Measurements from ENCODE around the gene FOLR1.

Gene FOLR1

DNA sequence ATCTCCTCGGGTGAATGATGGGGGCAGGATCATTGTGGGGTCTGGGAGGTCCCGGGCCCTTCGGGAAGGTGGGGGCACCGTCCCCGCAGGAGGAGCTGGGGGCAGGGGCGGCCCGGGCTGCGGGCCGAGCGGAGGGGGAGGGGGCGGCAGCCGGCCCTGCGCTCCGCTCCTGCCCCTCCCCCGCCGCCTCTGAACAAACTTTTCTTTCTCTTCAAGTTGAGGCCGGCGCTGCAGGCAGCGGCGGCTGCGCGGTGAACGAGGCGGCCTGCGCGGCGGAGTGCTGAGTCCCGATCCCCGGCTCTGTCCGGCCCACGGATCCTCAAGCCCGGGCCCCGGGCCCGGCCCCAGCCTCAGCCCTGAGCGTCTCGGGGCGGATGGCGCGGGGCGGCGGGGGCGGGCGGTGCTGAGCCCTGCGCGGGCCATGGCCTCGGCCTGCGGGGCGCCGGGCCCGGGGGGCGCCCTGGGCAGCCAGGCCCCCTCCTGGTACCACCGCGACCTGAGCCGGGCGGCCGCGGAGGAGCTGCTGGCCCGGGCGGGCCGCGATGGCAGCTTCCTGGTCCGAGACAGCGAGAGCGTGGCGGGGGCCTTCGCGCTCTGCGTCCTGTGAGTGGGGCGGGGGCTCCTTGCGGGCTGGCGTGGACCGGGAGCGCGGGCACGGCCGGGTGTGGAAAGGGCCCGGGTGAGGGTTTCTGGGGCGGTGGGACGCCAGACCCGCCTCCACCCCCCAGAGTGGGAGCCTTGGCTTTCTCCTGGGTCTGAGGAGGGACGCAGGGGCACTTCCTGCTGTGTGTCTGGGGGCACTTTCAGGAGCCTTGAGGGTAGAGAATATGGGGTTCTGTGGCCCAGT, 32.8 kb downstream of the FOLR1 start, which contains the start of gene INPPL1:
Gene INPPL1 (plus strand): TSS at position 204 of the 847 bp plus-strand sequence. CDS start 218 bp downstream, at position 422.
- DNase-seq, result peak; percentile 37

DNA sequence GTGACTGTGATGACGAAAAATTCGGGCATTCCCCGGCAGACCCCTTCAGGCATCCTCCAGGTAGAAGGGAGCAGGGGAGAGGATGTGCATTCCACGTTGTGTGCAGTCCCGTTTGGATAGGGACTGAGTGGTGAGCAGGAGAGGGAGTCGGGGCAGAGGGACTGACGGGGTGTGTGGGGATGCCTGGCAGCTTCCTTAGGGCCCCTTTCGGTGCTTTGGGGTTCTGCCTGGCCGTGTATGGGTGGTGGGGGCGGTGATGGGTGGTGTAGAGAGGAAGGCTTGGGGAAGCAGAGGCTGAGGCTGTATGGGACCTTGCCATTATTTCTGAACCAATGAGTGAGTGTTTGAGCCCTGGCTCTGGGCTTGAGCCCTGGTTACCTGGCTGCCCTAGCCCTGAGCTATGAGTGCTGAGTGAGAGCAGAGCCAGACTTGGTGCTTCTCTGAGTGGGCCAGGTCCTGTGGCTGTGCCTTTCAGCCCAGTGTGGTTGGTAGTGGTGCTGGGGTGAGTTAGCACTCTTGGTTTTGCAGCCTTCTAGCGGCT, 33.5 kb downstream of the FOLR1 start:
- peak; percentile 28 for DNase-seq

- DNase-seq, result no peak
Measured at GRCh38 chr11:72226701-72227100, 34.8 kb downstream of the FOLR1 start.

DNA sequence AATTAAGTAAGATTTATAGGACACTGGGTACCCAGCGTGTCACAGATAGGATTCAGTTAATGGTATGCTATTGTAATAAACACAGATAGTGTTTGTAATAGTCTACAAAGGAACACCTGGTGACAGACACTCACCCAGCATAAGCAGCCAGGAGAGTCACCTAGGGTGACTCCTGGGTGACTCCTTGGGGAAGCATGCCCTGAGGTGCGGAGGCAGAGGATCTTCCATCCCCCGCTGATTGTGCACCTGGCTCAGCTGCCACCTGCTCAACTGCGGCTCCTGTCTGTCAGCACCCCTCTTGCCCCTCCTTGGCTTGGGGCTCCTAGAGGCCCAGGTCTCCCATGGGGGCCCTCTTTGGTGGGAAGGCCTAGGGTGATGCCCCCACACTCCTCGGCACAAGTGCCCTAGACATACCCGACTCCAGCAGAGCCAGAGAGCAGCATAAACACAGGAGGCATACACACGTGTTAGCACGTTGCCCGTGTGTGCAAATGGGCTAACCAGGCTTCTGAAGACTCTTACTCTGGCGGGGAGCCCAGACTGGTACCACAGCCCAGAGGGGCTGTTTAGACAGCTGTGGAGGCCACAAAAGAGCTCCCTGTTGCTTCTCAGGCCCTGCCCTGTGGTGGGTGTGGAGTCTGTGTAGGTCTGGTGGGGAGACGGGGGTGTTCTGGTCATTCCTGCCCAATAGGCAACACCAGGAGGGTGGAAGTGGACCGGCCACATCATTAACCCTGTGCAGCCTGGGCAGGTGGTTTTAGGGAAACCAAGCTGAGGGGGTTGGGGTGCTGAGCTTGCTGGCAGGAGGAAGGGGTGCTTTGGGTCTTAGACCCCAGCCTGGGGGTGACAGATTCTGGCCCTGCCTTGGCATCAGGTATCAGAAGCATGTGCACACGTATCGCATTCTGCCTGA, 35.6 kb downstream of the FOLR1 start:
- no peak for DNase-seq

DNA sequence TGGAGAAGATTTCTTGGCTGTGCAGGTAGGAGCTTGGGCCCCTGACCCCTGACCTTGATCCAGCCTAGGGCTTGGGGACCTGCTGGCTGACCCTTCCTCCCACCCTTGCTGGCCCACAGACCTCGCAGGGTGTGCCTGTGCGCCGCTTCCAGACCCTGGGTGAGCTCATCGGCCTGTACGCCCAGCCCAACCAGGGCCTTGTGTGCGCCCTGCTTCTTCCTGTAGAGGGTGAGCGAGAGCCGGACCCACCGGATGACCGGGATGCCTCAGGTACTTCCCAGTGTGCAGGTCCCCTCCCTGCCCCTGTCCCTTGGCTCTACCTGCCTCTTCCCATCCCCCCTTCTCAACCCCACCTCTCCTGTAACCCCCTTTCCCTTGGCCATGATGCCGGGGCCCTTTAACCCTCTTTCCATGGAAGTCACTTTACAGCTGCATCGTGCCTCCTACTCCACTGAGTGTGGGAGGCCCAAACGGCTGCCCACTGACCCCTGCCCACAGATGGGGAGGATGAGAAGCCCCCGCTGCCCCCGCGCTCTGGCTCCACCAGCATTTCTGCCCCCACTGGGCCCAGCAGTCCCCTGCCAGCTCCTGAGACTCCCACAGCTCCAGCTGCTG, 36.4 kb downstream of the FOLR1 start:
- DNase-seq, result no peak

DNA sequence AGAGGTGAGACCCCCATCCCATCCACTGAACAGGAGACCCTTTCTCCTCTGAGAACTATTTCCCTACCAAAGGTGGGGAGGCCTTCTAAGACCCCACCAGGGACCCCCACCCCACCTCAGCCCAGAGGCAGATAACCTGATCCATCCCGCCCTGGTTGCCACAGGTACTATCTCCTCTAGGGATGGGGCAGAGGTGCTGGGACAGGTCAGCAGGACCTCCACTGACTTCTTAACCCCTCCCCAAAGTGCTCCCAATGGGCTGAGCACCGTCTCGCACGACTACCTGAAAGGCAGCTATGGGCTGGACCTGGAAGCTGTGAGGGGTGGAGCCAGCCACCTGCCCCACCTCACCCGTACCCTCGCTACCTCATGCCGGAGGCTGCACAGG, 36.9 kb downstream of the FOLR1 start:
- DNase-seq, result no peak

DNA sequence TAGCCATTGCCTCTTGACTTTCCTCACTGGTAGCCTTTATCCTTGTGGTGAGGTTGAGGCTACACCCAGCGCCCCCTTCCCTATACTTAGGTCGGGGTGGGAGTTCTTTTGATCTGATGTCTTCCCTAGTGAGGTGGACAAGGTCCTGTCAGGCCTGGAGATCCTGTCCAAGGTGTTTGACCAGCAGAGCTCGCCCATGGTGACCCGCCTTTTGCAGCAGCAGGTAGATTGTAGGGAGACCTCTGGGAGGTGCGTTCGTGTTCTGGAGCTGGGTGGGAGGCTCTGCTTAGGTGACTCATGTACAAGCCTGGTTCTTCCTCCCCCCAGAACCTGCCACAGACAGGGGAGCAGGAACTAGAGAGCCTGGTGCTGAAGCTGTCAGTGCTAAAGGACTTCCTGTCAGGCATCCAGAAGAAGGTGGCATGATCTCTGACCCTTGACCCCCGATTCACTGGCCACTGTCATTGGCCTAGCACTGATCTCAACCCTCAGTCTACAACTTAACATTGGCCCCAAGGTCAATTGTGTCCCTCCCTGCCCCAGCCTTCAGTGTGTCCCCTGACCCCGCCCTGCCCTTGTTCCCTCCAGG, 37.5 kb downstream of the FOLR1 start:
- DNase-seq, result no peak

DNA sequence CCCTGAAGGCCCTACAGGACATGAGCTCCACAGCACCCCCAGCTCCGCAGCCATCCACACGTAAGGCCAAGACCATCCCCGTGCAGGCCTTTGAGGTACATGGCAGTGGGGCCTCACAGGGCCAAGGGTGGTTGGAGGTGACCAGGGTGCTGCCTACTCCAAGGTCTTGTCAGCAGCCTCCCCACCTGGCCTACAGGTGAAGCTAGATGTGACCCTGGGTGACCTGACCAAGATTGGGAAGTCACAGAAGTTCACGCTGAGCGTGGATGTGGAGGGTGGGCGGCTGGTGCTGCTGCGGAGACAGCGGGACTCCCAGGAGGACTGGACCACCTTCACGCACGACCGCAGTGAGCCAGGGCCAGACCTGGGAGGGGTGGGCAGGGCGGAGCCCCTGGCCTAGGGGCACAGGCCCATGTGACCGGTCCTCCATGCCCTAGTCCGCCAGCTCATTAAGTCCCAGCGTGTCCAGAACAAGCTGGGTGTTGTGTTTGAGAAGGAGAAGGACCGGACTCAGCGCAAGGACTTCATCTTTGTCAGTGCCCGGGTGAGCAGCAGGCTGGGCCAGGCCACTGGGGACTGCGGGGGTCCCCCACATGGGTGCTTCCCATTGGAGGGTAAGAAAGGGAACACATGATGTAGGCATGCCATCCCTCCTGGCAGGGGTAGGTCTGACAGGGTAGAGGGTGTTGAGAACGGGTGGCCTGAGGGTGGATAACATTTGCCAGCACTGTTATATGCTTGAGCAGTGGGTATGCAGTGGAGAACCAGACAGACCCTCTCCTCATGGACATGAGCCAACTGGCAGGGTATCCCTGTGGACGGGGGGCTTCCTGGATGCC, 38.2 kb downstream of the FOLR1 start:
- DNase-seq, result no peak

DNA sequence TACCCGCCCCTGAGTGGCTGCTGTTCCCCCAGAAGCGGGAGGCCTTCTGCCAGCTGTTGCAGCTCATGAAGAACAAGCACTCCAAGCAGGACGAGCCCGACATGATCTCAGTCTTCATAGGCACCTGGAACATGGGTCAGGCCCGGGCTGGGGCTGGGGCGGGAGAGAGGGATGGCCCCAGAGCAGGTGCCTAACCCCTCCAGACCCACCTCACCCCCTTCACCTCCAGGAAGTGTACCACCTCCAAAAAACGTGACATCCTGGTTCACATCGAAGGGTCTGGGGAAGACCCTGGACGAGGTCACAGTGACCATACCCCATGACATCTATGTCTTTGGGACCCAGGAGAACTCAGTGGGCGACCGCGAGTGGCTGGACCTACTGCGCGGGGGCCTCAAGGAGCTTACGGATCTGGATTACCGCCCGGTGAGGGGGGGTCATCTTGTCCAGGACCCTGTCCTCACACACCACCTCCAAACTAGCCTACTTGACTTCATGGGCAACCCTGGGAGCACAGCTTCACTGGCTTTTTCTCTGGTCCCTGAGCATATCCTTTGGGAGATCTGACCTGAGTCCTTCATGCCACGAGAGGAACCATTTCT, 38.9 kb downstream of the FOLR1 start:
- no peak for DNase-seq

GRCh38 chr11:72231396-72232259, 39.7 kb downstream of the FOLR1 start:
- no peak for DNase-seq

- DNase-seq, result no peak
Measured at GRCh38 chr11:72232260-72233055, 40.5 kb downstream of the FOLR1 start.

- DNase-seq, result no peak
Measured at GRCh38 chr11:72233056-72233772, 41.3 kb downstream of the FOLR1 start.

GRCh38 chr11:72233773-72234513, 42.0 kb downstream of the FOLR1 start:
- DNase-seq, result no peak

DNA sequence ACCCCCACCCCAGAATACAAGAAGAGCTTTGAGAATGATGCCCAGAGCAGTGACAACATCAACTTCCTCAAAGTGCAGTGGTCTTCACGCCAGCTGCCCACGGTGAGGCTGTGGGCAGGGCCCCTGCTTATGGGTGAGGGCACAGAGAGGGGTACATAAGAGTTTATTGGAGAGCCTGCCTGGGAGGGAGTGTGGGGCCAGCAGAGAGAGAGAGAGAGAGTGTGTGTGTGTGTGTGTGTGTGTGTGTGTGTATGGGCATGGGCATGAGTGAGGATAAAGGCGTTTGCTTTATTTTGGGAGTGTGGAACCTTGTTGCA, 42.5 kb downstream of the FOLR1 start:
- no peak for DNase-seq

DNA sequence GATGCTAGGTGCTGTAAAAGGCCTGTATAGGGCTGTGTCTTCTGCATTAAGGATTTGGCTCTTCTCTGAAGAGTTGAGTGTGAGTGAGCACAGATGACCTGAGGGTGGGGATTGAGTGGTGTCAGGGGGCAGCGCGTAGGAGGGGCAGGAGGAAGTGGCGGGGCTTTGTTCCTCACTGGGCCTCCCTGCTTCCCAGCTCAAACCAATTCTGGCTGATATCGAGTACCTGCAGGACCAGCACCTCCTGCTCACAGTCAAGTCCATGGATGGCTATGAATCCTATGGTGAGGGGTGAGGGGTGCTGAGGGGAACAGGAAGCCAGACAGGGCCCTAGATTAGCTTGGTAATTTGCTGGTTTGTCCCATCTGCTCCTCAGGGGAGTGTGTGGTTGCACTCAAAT, 43.0 kb downstream of the FOLR1 start:
- DNase-seq, result no peak

DNA sequence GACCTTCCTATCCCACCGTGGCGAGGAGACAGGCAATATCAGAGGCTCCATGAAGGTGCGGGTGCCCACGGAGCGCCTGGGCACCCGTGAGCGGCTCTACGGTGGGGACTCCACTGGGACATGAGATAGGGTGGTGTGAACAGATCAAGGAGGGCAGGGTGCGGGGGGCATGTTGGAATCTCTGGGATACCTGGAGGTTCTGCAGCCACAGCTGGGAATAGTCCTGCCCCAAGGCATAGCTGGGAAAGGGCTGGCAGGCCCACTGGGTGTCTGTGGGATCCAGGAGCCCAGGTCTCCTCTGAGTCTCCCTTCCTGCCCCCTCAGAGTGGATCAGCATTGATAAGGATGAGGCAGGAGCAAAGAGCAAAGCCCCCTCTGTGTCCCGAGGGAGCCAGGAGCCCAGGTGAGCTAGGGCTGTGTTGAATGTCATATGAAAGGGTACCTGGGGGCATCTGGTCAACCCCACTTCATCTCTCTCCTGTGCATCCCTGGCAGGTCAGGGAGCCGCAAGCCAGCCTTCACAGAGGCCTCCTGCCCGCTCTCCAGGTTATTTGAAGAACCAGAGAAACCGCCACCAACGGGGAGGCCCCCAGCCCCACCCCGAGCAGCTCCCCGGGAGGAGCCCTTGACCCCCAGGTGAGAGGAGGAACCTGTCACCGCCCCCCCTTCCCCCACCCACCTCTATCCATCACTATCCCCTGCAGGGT, 43.6 kb downstream of the FOLR1 start:
- DNase-seq, result no peak

GRCh38 chr11:72236083-72236697, 44.2 kb downstream of the FOLR1 start:
- DNase-seq, result no peak
